Measurements from ENCODE around the gene HSDL1. TPM values are rescaled to one million over a fixed set of nuclear protein-coding genes. Genes with fewer than 3 reads are reported as not detected.

Gene HSDL1
- total and polyA plus RNA-seq, 10 of the 15 experiments (the other 5 are each of a cell fraction or from before 2014, with no cell fraction given), result 2.0 to 13.4 (median 5.6) TPM

DNA sequence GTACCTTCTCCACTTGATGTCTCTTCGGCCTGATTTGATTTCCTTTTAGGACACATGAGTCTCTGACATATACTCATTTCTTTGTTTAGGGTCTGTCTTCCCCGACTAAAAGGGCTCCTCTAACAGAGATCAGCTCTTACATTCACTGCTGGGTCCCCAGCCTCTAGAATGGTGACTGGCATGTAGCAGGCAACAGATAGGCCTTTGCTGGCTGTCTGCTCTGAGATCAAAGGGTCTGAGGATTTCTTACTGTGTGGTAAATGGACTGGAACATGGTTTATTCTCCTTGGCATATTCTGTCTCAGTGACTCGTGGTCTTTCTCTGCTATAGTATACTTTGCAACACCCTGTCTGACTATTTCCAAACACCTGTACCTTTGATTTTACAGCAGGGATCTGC lies 16.8 kb upstream of the HSDL1 start:
- no peaks in the 10 kb centered on the region for H4K20me1 ChIP-seq (ENCODE audit: control insufficient read depth, insufficient read depth)
- no peak overlapping the region for H3K27ac ChIP-seq (ENCODE audit: control insufficient read depth, insufficient read depth)
- no peaks in the 10 kb centered on the region for H3K36me3 ChIP-seq (ENCODE audit: control insufficient read depth in 2 of 2, insufficient read depth in 2 of 2, low read length in 1 of 2)
- POLR2A ChIA-PET, result no interaction called here
- in situ Hi-C loops (cut with MboI), result no loop called here
- H3K4me1 ChIP-seq (ENCODE audit: control insufficient read depth, insufficient read depth, low read length), result no peaks in the 10 kb centered on the region; the same call in 1 of the 2 replicates
- peaks cover 0 to 2% of the 10 kb centered on the region in 2 experiments; a peak in 1 of 4 replicates for H3K27me3 ChIP-seq (replicated peaks in 1 of 2; ENCODE audit: control insufficient read depth in 2 of 2, insufficient read depth in 2 of 2, low read length in 1 of 2)
- no peaks in the 10 kb centered on the region for H3K79me2 ChIP-seq (ENCODE audit: control insufficient read depth, insufficient read depth, low read length)
- ATAC-seq, result no peak
- intact Hi-C loops (cut with micrococcal nuclease; ENCODE audit: unreplicated experiment), result no loop called here
- no TSS peak for BruUV-seq (replicated peaks)
- SMC1A ChIA-PET (ENCODE audit: uncharacterized antibody, unreplicated experiment), result no interaction called here
- RAD21 ChIA-PET (ENCODE audit: unreplicated experiment), result no interaction called here
- DNase-seq (ENCODE audit: low read depth, low spot score), result no peak
- CTCF ChIA-PET, result no interaction called here
- no peak overlapping the region for H3K9ac ChIP-seq (ENCODE audit: control insufficient read depth, insufficient read depth, low read length)
- no peaks in the 10 kb centered on the region for H3K9me3 ChIP-seq (replicated peaks; ENCODE audit: control insufficient read depth, insufficient read depth, low read length)
- no peak overlapping the region for H2AFZ ChIP-seq (ENCODE audit: control insufficient read depth, low read depth, low read length)
- no peak overlapping the region for H3K4me3 ChIP-seq
- FAIRE-seq, result no peak
- no peak overlapping the region for H3K4me2 ChIP-seq (ENCODE audit: control insufficient read depth, insufficient read depth)
- 27% methylated on average over 3 of the region's 3 CpGs for WGBS (ENCODE audit: insufficient coverage, insufficient replicate concordance, low lambda C conversion rate, missing lambda C conversion rate)
- TF ChIP-seq WRNIP1 (IDR thresholded peaks at IDR 0.05; ENCODE audit: borderline replicate concordance, low read depth, low read length), result no peak
- no peak for TF ChIP-seq NFXL1 (IDR thresholded peaks at IDR 0.05; ENCODE audit: borderline replicate concordance)
- TF ChIP-seq, protein P1, sequence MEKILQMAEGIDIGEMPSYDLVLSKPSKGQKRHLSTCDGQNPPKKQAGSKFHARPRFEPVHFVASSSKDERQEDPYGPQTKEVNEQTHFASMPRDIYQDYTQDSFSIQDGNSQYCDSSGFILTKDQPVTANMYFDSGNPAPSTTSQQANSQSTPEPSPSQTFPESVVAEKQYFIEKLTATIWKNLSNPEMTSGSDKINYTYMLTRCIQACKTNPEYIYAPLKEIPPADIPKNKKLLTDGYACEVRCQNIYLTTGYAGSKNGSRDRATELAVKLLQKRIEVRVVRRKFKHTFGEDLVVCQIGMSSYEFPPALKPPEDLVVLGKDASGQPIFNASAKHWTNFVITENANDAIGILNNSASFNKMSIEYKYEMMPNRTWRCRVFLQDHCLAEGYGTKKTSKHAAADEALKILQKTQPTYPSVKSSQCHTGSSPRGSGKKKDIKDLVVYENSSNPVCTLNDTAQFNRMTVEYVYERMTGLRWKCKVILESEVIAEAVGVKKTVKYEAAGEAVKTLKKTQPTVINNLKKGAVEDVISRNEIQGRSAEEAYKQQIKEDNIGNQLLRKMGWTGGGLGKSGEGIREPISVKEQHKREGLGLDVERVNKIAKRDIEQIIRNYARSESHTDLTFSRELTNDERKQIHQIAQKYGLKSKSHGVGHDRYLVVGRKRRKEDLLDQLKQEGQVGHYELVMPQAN (conservative IDR thresholded peaks at IDR 0.05), result no peak
- TF ChIP-seq, protein P2, sequence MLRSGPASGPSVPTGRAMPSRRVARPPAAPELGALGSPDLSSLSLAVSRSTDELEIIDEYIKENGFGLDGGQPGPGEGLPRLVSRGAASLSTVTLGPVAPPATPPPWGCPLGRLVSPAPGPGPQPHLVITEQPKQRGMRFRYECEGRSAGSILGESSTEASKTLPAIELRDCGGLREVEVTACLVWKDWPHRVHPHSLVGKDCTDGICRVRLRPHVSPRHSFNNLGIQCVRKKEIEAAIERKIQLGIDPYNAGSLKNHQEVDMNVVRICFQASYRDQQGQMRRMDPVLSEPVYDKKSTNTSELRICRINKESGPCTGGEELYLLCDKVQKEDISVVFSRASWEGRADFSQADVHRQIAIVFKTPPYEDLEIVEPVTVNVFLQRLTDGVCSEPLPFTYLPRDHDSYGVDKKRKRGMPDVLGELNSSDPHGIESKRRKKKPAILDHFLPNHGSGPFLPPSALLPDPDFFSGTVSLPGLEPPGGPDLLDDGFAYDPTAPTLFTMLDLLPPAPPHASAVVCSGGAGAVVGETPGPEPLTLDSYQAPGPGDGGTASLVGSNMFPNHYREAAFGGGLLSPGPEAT (IDR thresholded peaks at IDR 0.05; ENCODE audit: low read depth), result no peak
- TF ChIP-seq, protein P3, sequence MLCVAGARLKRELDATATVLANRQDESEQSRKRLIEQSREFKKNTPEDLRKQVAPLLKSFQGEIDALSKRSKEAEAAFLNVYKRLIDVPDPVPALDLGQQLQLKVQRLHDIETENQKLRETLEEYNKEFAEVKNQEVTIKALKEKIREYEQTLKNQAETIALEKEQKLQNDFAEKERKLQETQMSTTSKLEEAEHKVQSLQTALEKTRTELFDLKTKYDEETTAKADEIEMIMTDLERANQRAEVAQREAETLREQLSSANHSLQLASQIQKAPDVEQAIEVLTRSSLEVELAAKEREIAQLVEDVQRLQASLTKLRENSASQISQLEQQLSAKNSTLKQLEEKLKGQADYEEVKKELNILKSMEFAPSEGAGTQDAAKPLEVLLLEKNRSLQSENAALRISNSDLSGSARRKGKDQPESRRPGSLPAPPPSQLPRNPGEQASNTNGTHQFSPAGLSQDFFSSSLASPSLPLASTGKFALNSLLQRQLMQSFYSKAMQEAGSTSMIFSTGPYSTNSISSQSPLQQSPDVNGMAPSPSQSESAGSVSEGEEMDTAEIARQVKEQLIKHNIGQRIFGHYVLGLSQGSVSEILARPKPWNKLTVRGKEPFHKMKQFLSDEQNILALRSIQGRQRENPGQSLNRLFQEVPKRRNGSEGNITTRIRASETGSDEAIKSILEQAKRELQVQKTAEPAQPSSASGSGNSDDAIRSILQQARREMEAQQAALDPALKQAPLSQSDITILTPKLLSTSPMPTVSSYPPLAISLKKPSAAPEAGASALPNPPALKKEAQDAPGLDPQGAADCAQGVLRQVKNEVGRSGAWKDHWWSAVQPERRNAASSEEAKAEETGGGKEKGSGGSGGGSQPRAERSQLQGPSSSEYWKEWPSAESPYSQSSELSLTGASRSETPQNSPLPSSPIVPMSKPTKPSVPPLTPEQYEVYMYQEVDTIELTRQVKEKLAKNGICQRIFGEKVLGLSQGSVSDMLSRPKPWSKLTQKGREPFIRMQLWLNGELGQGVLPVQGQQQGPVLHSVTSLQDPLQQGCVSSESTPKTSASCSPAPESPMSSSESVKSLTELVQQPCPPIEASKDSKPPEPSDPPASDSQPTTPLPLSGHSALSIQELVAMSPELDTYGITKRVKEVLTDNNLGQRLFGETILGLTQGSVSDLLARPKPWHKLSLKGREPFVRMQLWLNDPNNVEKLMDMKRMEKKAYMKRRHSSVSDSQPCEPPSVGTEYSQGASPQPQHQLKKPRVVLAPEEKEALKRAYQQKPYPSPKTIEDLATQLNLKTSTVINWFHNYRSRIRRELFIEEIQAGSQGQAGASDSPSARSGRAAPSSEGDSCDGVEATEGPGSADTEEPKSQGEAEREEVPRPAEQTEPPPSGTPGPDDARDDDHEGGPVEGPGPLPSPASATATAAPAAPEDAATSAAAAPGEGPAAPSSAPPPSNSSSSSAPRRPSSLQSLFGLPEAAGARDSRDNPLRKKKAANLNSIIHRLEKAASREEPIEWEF (IDR thresholded peaks at IDR 0.05; ENCODE audit: insufficient replicate concordance, low read depth, low read length), result no peak
- no peak for TF ChIP-seq ATF7 (IDR thresholded peaks at IDR 0.05; ENCODE audit: low read depth)
- TF ChIP-seq, protein P4, sequence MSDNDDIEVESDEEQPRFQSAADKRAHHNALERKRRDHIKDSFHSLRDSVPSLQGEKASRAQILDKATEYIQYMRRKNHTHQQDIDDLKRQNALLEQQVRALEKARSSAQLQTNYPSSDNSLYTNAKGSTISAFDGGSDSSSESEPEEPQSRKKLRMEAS (IDR thresholded peaks at IDR 0.05; ENCODE audit: low read depth, low read length), result no peak
- no peak for TF ChIP-seq GATAD2B (conservative IDR thresholded peaks at IDR 0.05; ENCODE audit: low read depth)
- no peak for TF ChIP-seq RB1 (IDR thresholded peaks at IDR 0.05; ENCODE audit: borderline replicate concordance)
- no peak for TF ChIP-seq LARP7 (IDR thresholded peaks at IDR 0.05)
- TF ChIP-seq BRCA1 (IDR thresholded peaks at IDR 0.05; ENCODE audit: low read depth, low read length), result no peak
- TF ChIP-seq EED (IDR thresholded peaks at IDR 0.05; ENCODE audit: low read depth), result no peak
- TF ChIP-seq ZNF24 (IDR thresholded peaks at IDR 0.05), result no peak
- TF ChIP-seq HDGF (IDR thresholded peaks at IDR 0.05), result no peak
- TF ChIP-seq, protein P5, sequence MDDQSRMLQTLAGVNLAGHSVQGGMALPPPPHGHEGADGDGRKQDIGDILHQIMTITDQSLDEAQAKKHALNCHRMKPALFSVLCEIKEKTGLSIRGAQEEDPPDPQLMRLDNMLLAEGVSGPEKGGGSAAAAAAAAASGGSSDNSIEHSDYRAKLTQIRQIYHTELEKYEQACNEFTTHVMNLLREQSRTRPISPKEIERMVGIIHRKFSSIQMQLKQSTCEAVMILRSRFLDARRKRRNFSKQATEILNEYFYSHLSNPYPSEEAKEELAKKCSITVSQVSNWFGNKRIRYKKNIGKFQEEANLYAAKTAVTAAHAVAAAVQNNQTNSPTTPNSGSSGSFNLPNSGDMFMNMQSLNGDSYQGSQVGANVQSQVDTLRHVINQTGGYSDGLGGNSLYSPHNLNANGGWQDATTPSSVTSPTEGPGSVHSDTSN (IDR thresholded peaks at IDR 0.05; ENCODE audit: insufficient replicate concordance, low read depth, low read length), result no peak
